HG02763 (cell line): Measurements from ENCODE around the gene ALKBH2.
"Not testable (repeated sequence)": the region's sequence is repeated elsewhere in the genome, so short reads cannot be mapped to it uniquely, and the experiment has no call there.

ENCODE experiments used
- ATAC-seq: cut with Tn5 transposase; IDR thresholded peaks from one replicate; pipeline ENCODE4 v1.9.1; 2021; ENCODE audit warnings: mild to moderate bottlenecking, moderate library complexity; ENCODE audit not compliant: unreplicated experiment

Gene ALKBH2

DNA sequence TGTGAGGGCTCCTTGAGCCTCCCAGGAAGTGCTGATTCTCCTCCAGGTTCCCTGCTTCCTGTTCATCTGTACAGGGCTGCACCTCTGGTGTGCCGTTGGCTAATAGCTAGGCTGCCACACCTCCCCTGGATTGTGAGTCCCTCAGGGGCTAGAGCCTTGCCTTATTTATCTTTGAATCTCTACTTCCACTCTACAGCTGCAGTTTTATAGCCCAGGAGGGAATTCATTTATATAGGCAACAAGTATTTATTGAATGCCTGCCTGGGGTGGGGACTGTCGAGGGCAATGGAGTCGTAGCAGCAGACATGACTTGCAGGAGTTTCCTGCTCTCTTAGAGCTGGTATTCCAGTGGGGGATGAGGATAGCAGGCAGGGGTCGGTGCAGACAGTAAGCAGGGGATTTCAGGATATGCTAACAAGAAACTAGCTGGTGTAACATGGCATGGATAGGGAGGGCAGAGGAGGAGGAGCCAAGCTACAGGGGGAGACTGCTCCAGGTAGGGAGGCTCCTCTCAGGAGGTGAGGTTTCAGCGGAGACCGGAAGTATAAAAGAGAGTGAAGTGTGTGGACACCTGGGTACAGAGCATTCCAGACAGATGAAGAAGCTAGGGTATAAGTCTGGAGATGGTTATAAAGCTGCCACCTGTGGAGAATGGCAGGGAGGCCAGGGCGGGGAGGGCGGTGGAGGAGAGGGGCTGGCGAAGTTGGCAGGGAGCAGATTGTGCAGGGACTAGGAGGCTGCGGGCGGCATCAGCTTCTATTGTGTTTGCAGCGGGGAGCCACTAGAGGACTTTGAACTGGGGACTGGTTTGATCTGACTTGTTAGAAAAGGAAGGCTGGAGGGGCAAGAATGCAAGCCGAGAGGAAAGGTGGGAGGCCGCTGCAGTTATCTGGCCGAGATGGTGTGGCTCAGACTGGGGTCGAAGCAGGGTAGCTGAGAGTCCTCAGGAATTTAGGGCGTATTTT is 23.7 kb downstream of the ALKBH2 start:
- no peak for ATAC-seq

DNA sequence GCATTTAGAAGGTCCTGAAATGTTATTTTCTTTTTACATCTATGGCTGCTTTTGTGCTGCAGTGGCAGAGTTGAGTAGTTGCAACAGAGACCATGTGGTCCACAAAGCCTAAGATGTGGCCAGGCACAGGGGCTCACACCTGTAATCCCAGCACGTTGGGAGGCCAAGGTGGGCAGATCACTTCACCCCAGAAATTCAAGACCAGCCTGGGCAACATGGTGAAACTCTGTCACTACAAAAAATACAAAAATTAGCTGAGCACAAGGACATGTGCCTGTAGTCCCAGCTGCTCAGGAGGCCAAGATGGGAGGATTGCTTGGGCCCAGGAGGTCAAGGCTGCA is 27.4 kb downstream of the ALKBH2 start:
- no peak for ATAC-seq

DNA sequence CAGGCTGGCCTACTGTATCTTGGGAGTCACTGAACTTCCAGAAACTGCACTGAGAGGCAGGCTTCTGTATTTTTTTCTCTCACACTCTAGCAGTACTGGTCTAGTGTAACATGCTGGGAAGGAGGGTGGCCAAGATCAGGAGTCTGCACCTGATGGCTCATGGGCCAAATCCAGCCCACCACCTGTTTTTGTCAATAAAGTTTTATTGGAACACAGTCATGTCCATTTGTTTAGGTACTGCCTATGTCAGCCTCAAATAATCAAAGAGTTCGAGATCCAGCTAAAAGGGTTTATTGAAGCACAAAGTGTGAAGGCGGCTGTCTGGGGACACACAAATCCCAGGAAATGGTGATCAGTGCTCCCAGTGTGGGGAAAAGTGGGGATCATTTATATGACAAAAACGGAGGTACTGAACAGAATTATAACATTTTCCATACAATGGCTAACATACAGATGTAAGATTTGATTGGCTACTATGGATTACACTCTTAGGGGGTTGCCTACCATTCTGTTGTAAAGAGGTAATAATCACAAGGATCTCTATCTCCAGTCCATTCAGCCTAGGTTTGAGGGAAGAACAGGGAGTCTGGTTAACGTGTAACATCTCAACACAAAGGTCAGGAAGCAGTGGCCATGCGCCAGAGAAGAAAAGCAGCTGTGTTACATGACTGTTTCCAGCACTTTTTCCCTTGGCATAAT is 28.0 kb downstream of the ALKBH2 start:
- no peak for ATAC-seq

DNA sequence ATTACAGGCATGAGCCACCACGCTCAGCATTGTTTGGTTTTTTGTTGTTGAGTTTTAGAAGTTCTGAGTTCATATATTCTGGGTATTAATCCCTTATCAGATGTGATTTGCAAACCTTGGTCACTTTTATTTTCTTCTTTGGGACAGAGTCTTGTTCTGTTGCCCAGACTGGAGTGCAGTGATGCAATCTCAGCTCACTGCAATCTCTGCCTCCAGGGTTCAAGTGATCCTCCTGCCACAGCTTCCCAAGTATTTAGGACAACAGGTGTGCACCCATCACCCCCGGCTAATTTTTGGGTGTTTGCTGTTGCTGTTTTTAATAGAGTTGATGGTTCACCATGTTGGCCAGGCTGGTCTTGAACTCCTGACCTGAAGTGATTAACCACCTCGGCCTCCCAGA is 29.1 kb downstream of the ALKBH2 start:
- no peak for ATAC-seq

DNA sequence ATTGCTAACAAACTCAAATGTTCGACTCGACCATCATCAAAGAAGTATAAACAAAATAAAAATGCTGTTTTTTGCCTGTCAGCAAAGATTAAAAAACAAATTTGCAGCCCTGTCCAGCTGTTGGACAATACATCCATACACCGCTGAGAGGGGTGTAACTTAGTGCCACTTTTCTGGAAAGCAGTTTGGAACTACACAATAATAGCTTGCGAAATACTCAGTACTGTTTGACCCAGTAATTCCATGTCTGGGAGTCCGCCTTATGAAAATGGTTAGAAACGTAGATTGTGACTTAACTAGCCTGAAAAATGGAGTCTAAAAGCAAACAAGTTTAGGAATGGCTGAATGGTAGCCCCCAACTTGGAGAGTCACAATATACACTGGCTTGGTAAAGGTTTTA is 34.5 kb downstream of the ALKBH2 start:
- ATAC-seq: no peak

DNA sequence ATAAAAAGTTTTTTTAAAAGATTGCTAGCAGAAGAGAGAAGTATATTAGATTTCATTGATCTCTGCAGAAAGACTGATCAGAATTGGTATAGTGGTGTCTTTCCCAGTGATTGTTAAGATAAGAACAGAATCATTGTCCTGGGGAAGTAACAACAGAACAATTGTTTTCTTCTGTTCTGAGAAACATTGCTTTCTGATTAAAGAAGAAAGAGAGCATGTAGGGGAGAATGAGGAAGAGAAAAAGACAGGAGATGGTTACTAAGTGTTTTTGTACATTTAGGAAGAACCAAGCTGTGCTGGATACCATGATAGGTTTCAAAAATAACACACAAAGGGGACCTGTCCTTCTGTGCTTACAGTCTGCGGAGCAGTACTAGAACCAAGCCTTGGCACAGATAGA is 35.9 kb downstream of the ALKBH2 start:
- ATAC-seq: no peak

DNA sequence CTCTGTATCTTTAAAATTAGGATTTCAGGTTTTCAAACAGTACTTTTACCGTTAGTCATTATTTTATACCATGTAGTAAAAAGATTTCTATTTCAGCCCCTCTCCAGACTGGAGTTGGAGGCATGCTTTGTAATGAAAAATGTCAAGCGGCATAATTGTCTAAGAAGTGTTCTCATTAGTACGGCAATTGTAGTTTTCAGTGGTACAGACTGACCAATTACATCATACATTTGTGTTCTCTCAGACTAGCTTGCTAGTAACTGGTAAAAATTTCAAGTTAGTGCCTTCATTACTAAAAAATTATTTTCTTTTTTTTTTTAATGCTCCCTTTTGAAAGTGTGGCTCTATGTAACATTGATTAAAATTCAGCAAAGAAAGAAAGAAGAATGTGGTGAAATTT is 36.4 kb downstream of the ALKBH2 start:
- no peak for ATAC-seq

DNA sequence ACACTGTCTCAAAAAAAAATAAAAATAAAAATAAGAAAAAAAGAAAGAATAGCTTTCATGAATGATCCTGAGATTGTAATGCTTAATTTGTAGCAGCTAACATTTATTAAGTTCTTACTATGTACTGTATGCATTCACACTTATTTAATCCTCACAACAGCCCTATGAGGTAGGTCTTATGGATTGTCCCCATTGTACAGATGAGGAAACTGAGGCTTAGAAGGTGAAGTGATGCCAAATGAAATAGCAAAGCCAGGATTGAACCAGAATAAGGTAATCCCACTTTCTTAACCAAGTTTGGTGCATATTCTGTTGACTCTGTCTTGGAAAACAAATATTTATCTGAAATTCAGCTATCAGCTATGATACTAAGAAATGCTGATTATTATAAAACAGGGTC is 38.8 kb downstream of the ALKBH2 start:
- no peak for ATAC-seq

DNA sequence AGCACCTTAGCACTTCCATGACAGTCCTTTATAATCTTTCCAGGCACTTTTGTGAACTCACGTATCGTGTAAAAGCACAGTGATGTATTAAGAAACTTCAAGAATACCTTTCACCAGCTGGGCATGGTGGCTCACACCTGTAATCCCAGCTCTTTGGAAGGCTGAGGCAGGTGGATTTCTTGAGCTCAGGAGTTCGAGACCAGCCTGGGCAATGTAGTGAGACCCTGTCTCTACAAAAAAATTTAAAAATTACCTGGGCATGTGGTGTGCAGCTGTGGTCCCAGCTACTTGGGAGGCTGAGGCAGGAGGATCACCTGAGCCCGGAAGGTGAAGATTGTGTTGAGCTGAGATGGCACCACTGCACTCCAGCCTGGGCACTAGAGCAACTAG is 39.2 kb downstream of the ALKBH2 start:
- not testable (repeated sequence) for ATAC-seq

DNA sequence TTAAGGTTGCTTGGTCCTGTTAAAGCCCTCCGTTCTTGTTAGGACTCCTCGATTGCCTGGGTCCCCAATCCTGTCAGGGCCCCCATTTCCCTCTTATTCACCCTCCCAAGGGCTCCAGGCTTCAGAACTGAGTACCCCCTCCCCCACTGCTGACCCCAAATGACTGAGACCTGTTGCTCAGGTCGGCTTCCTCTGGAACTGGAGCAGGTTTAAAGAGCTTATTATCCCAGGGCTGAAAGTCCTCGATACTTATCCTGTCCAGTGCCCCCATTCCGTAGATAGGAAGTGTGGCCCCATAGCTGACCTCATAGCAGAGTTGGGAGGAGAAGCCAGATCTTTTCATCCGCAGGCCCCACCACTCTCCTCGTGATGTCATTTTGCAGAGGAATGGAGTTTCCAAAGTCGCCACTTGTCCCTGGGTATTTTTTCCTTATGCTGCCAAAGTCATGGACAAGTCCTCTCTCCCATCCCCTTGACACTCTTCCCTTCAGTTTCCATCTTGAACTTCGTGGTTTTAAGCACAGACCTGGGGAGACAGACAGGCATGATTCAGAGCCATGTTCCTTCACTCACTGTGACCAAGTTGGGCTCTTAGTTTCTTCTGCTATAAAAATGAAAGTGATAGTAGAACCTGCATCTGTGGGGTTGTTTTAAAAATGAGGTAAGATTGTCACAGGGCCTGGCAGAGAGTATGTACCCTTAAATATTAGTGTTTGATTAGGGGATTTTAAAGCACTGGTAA is 39.7 kb downstream of the ALKBH2 start:
- no peak for ATAC-seq

DNA sequence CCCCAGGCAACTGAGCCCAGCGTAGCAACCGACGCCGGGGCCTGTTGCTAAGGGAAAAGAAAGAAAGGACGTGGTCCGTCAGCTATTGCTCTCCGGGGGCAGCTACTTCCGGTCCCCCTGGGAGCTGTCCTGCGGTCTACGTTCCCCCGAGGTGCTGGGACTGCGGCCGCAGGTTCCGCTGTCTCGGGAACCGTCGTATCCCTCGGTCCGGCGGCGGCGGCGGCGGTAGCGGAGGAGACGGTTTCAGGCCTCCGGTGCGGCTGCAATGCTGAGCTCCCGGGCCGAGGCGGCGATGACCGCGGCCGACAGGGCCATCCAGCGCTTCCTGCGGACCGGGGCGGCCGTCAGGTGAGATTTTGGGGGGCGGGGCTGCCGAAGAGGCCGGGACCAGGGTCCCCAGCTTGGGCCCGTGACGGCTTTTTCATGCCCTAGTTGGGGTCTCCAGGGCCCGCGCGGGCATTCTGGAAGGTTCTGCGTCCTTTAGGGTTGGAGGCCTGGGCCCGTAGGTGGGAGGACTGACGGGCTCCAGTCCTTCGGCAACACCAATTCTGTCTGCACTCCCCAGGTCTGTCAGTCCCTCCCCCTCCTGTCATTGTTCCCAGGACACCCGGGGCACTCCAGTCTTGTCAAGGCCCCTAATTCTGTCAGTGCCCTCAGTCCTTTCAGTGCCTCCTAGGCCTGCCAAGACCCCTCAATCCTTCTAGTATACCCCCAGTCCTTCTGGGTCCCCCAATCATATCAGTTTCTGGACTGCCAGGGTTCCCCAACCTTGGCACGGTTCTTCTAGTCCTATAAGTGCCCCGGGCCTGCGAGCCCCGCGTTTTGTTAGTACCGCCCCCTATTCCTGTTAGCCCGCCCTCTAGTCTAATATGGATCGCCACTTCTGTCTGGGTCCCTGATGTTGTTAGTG is 40.6 kb downstream of the ALKBH2 start, which contains the start of gene USP30:
Gene USP30, plus strand, starts transcription at position 163 of the 910 bp plus-strand sequence. Its CDS starts 103 bp downstream, at position 266.
- ATAC-seq: peak; percentile 71

DNA sequence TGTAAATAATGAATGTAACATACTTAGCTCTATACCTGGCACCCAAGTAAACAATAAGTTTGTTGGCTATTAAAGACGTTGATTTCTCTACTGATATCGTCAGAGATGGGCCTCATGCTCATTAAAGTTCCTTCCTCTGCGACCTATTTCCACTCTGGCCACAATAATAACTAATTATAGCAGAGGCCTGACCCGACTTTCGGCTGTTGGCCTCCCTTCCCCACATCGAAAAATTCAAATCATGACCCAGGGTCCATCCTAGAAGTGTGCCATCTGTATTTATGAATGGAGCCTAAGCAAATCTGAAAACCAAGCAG is 41.2 kb downstream of the ALKBH2 start:
- no peak for ATAC-seq

DNA sequence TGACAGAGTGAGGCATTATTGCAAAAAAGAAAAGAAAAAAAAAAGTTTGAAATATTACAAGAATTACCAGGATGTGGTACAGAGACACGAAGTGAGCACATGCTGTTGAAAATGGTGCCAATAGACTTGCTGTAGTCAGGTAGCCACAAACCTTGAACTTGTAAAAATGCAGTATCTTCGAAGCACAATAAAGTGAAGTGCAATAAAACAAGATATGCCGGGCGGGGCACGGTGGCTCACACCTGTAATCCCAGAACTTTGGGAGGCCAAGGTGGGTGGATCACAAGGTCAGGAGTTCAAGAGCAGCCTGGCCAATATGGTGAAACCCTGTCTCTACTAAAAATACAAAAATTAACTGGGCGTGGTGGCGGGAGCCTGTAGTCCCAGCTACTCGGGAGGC is 43.5 kb downstream of the ALKBH2 start:
- not testable (repeated sequence) for ATAC-seq

DNA sequence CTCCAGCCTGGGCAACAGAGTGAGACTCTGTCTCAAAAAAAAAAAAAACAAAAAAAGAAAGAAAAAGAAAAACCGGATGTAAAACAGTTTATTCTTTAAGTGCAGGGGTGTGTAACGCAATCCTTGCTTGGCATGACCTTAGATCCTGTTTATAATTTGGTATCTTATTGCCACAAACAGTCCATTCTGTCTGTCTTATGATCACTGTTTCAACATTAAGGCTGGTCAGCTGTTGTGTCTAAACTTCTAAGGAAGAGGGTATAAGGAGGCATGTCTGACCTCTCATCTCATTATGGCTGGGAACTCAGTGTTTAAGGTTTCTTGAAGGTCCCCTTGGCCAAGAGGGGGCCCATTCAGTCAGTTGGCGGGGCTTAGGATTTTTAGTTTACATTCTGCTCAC is 44.6 kb downstream of the ALKBH2 start:
- not testable (repeated sequence) for ATAC-seq

DNA sequence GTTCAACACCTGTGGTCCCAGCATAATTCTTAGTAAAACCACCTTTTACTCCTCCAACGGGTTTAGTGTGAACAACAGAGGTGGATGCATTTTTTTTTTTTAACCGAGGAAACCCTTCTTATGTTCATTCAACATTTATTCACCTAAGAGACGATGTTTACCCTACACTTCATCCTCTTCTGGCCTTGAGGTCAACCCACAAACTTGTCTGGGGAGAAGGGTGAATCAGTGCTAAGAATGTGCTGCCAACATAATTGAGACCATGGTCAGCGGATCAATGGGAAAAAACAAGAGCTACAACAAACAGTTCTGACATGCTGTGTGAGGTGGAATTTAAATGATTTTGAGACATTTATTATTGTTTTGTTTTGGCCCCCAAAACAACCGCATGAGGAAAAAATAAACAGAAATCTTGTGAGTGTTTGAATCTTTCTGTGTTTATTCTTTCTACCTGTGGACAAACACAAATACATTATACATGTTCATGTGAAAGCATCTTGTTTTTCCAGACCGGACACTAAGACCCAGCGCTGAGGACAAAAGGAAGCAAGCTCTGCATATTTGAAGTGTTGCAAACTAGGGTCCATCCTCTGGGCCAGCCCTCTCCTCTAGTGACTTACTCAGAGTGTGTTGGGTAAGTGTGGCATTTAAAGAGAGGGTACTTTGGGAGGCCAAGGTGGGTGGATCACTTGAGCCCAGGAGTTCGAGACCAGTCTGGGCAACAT is 46.0 kb downstream of the ALKBH2 start:
- ATAC-seq: no peak

DNA sequence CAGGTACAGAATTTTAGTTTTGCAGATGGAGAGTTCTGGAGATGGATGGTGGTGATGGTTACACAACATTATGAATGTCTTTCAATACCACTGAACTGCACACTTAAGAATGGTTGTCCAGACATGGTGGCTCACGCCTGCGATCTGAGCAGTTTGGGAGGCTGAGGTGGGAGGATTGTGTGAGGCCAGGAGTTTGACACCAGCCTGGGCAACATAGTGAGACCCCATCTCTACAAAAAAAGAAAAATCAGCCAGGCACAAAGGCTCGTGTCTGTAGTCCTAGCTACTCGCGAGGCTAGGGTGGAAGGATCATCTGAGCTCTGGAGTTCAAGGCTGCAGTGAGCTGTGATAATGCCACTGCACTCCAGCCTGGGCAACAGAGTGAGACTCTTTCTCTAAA is 49.0 kb downstream of the ALKBH2 start:
- ATAC-seq: no peak
